Measurements from ENCODE around the gene POMGNT2.

- TF ChIP-seq BHLHE40 (IDR thresholded peaks at IDR 0.05; ENCODE audit: borderline replicate concordance) = no peak
- TF ChIP-seq NFRKB (IDR thresholded peaks at IDR 0.05) = no peak
- TF ChIP-seq FOXM1 (IDR thresholded peaks at IDR 0.05; ENCODE audit: borderline replicate concordance) = no peak
- TF ChIP-seq FOXK2 (IDR thresholded peaks at IDR 0.05) = no peak
- TF ChIP-seq PKNOX1 (IDR thresholded peaks at IDR 0.05) = no peak
- TF ChIP-seq ELF4 (IDR thresholded peaks at IDR 0.05) = no peak
- no peak for TF ChIP-seq CTBP1 (IDR thresholded peaks at IDR 0.05; ENCODE audit: borderline replicate concordance)
- TF ChIP-seq SP1 (IDR thresholded peaks at IDR 0.05) = no peak
- TF ChIP-seq ARNT (IDR thresholded peaks at IDR 0.05) = no peak
- TF ChIP-seq ZNF384 (IDR thresholded peaks at IDR 0.05) = no peak
- TF ChIP-seq SUZ12 (IDR thresholded peaks at IDR 0.05) = no peak
- no peak for TF ChIP-seq HDGF (IDR thresholded peaks at IDR 0.05; ENCODE audit: borderline replicate concordance)
- no peak for TF ChIP-seq TARDBP (IDR thresholded peaks at IDR 0.05)
- TF ChIP-seq FOXA1 (IDR thresholded peaks at IDR 0.05) = no peak
Observed at GRCh38 chr3:43038010-43038409, 67.9 kb downstream of the POMGNT2 start.

Data from HEK293T (cell line).